Measurements from ENCODE around the gene DBNDD2.
A peak's percentile ranks its signal among the peaks of the same experiment; 100 is the strongest.

Gene DBNDD2

DNA sequence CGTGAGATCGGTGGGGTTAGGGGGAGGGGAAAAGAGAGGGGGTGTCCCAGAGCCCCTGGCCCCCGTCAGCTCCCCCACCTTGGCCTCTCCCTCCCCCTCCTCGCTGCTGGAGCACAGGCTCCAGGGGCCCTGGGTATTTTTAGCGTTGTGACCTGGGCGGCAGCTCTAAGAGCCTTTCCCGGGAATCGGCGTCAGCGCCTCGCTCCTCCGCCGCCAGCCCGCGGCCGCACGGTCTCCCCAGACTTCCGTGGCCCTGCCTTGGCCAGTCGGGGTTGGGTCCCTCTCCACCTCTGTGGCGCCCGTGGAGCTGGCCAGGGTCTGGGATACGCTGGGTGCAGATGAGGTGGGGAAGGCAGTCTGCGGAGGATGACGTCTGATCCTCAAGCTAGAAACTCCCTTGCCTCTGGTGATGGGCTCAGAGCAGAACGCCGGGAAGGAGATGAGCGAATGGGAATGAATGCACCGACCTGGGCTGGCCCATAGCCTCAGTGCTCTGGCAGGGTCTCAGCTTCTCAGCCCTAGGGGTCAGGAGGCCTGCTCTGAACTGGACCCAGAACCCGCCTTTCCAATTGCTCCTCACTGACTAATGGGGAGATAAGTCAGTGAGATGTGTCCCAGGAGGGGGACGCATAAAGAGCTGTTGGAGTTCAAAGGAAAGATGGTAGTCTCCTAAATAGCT lies 883 bp upstream of the DBNDD2 start:
- Histone ChIP-seq H3K9me3 (ENCODE audit: low read length) (no peaks in the 10 kb centered on the region), H3K4me3 (ENCODE audit: low read depth in 1 of 2, low read length in 2 of 2) (peak overlapping the region; percentile 72 to 82), H3K4me1 (ENCODE audit: insufficient read depth, low read length) (peaks cover 15% of the 10 kb centered on the region), H3K27ac (ENCODE audit: low read depth, low read length) (peak overlapping the region; percentile 94), H3K27me3 (ENCODE audit: control insufficient read depth in 1 of 2, insufficient read depth in 2 of 2, low read length in 2 of 2) (no peaks in the 10 kb centered on the region), H3K9ac (ENCODE audit: low read length) (peak overlapping the region; percentile 55), H3K36me3 (ENCODE audit: insufficient read depth, low read length) (peaks cover 35% of the 10 kb centered on the region)

DNA sequence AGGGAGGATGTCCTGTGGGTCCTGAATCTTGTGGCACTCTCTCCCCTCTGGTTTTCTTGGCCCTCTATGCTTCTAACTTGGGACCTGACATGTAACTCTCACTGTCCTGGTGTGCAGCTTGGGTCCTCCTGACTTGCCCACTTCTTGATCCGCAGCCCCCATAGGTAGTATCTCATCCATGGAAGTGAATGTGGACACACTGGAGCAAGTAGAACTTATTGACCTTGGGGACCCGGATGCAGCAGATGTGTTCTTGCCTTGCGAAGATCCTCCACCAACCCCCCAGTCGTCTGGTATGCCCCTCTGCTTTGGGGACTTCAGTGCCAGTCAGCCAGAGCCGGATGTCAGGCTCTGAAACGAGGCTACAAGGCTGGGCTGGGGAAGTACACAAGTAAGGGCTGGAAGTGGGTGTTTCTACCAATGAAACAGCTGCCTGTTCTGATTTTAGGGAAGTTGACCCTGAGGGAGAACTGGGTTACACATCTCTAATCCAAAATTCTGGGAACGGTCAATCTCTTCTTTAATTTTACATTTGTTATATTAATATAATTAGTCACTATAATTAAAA lies 641 bp downstream of the DBNDD2 start:
- Histone ChIP-seq H3K27ac (ENCODE audit: low read depth, low read length) (peak overlapping the region; percentile 94), H3K9me3 (ENCODE audit: low read length) (no peaks in the 10 kb centered on the region), H3K36me3 (ENCODE audit: insufficient read depth, low read length) (peaks cover 40% of the 10 kb centered on the region), H3K27me3 (ENCODE audit: control insufficient read depth in 1 of 2, insufficient read depth in 2 of 2, low read length in 2 of 2) (no peaks in the 10 kb centered on the region), H3K9ac (ENCODE audit: low read length) (no peak overlapping the region), H3K4me1 (ENCODE audit: insufficient read depth, low read length) (peaks cover 15% of the 10 kb centered on the region), H3K4me3 (ENCODE audit: low read depth in 1 of 2, low read length in 2 of 2) (peak overlapping the region in 1 of 2 donors; percentile 72)

DNA sequence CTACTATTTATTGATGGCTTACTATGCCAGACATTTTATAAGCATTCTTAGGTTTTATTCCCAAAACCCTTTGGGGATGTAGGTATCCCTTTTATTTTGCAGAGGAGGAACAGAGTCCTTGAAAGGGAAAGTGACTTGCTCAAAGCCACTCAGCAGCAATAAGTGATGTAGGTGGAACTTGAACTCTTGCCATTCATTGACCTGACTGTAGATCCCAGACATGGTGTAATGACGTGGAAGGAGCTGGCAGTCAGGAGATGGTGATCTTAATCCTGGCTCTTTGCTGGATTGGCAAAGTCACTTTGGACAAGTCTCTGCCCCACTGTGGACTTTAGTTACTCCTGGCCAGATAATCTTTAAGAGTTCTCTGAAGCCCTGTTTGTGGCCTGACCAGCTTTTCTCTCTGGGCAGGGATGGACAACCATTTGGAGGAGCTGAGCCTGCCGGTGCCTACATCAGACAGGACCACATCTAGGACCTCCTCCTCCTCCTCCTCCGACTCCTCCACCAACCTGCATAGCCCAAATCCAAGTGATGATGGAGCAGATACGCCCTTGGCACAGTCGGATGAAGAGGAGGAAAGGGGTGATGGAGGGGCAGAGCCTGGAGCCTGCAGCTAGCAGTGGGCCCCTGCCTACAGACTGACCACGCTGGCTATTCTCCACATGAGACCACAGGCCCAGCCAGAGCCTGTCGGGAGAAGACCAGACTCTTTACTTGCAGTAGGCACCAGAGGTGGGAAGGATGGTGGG lies 1.6 kb downstream of the DBNDD2 start:
- no peaks in the 10 kb centered on the region for H3K27me3 ChIP-seq (ENCODE audit: control insufficient read depth in 1 of 2, insufficient read depth in 2 of 2, low read length in 2 of 2)
- H3K36me3 ChIP-seq (ENCODE audit: insufficient read depth, low read length) = peaks cover 40% of the 10 kb centered on the region
- H3K4me1 ChIP-seq (ENCODE audit: insufficient read depth, low read length) = peaks cover 15% of the 10 kb centered on the region
- H3K9me3 ChIP-seq (ENCODE audit: low read length) = no peaks in the 10 kb centered on the region
- no peak overlapping the region for H3K9ac ChIP-seq (ENCODE audit: low read length)
- no peak overlapping the region for H3K4me3 ChIP-seq (ENCODE audit: low read depth in 1 of 2, low read length in 2 of 2)
- H3K27ac ChIP-seq (ENCODE audit: low read depth, low read length) = no peak overlapping the region

DNA sequence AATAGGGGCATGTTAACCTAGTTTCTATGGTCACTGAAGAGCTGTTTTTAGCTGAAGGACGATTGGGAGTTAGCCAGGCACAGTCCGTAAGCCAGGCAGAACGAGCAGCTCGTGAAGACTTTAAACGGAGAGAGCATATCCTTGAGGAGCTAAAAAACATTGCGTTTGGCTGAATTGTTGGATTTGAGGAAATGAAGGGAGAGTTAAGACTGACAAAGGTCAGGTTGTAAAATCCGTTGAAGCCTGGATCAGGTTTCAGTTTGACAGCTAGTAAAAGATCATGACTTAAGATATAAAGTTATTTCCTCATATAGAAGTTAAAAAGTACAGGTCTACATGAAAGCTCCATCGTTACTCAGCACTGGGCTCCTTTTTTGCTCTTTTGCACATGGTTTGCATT lies 2.8 kb downstream of the DBNDD2 start:
- no peak overlapping the region for H3K27ac ChIP-seq (ENCODE audit: low read depth, low read length)
- H3K27me3 ChIP-seq (ENCODE audit: control insufficient read depth in 1 of 2, insufficient read depth in 2 of 2, low read length in 2 of 2) = no peaks in the 10 kb centered on the region
- H3K9me3 ChIP-seq (ENCODE audit: low read length) = no peaks in the 10 kb centered on the region
- H3K4me3 ChIP-seq (ENCODE audit: low read depth in 1 of 2, low read length in 2 of 2) = no peak overlapping the region
- no peak overlapping the region for H3K9ac ChIP-seq (ENCODE audit: low read length)
- H3K4me1 ChIP-seq (ENCODE audit: insufficient read depth, low read length) = peaks cover 21% of the 10 kb centered on the region
- H3K36me3 ChIP-seq (ENCODE audit: insufficient read depth, low read length) = peaks cover 40% of the 10 kb centered on the region

DNA sequence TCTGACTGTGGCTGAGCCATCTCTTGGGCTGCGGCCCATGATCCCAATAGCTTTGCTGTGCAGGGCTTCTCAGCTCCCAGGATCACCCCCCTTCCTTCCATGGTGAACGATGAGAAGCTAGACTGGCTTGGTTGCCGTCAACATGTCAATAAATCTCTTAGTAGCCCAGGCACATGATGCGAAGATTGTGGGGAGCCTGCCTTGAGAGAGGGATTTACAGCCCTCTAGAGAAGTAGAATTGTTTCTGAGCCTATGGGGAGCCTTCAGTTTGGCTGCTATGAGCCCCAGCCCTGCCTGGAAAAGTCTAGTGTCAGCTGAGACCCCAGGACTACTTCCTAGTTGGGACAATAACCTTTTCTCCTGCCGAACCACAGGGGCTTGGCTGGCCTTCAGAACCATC lies 4.6 kb downstream of the DBNDD2 start:
- Histone ChIP-seq H3K27ac (ENCODE audit: low read depth, low read length) (no peak overlapping the region), H3K4me1 (ENCODE audit: insufficient read depth, low read length) (peaks cover 32% of the 10 kb centered on the region), H3K36me3 (ENCODE audit: insufficient read depth, low read length) (peaks cover 40% of the 10 kb centered on the region), H3K4me3 (ENCODE audit: low read depth in 1 of 2, low read length in 2 of 2) (no peak overlapping the region), H3K9ac (ENCODE audit: low read length) (no peak overlapping the region), H3K9me3 (ENCODE audit: low read length) (no peaks in the 10 kb centered on the region), H3K27me3 (ENCODE audit: control insufficient read depth in 1 of 2, insufficient read depth in 2 of 2, low read length in 2 of 2) (no peaks in the 10 kb centered on the region)

DNA sequence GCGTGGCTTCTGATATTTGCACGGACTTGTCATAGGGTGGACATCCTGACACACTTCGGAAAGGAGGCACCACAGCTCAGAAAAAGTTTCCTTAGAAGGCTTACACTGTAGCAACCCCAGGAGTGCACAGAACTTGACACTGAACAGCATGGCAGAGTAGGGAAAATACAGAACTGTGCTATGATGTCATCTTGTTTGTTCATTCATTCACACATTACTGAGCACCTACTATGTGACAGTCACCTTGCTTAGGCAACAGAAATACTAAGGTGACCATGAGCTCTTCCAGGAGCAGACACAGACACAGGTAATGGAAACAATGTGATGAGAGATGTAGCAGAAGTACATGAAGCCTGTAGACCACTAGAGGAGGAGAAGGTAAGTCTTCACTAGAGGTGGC lies 5.4 kb downstream of the DBNDD2 start:
- no peak overlapping the region for H3K9ac ChIP-seq (ENCODE audit: low read length)
- H3K27ac ChIP-seq (ENCODE audit: low read depth, low read length) = no peak overlapping the region
- H3K27me3 ChIP-seq (ENCODE audit: control insufficient read depth in 1 of 2, insufficient read depth in 2 of 2, low read length in 2 of 2) = no peaks in the 10 kb centered on the region
- peaks cover 30% of the 10 kb centered on the region for H3K4me1 ChIP-seq (ENCODE audit: insufficient read depth, low read length)
- H3K36me3 ChIP-seq (ENCODE audit: insufficient read depth, low read length) = peaks cover 44% of the 10 kb centered on the region
- no peak overlapping the region for H3K4me3 ChIP-seq (ENCODE audit: low read depth in 1 of 2, low read length in 2 of 2)
- no peaks in the 10 kb centered on the region for H3K9me3 ChIP-seq (ENCODE audit: low read length)

DNA sequence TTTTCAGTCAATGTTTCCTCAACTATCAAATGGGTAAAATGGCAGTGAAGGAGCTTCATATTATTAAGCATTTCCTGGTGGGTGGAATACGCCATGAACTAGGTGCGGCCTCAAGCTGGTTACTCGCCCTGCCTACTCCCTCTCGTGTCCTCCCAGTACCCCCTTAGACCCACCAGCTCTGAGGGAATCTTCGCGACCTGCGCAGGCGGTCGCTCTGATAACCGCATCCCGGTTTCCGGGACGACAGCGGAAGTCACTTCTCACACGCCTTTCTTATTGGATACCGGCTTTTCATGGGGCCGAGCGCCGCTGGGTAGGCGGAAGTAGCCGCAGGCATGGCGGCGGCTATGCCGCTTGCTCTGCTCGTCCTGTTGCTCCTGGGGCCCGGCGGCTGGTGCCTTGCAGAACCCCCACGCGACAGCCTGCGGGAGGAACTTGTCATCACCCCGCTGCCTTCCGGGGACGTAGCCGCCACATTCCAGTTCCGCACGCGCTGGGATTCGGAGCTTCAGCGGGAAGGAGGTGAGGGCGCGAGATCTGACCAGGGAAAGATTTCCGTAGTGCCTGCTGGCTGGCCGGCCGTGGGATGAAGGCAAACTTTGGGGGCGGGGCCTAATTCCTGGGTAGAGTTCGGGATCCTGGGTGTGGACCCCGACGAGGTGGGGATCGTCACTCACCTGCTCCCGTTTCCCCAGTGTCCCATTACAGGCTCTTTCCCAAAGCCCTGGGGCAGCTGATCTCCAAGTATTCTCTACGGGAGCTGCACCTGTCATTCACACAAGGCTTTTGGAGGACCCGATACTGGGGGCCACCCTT lies 7.9 kb downstream of the DBNDD2 start, which contains the start of gene PIGT:
Gene PIGT, plus strand, starts transcription at position 320 of the 816 bp plus-strand sequence. Its CDS starts 16 bp downstream, at position 336.
- peak within 1 kb of the TSS; percentile 80 for H3K27ac ChIP-seq (ENCODE audit: low read depth, low read length)
- peak within 1 kb of the TSS; percentile 55 for H3K9ac ChIP-seq (ENCODE audit: low read length)
- no peaks in the 10 kb centered on the region for H3K27me3 ChIP-seq (ENCODE audit: control insufficient read depth in 1 of 2, insufficient read depth in 2 of 2, low read length in 2 of 2)
- peaks cover 41% of the 10 kb centered on the region for H3K36me3 ChIP-seq (ENCODE audit: insufficient read depth, low read length)
- peaks cover 31% of the 10 kb centered on the region for H3K4me1 ChIP-seq (ENCODE audit: insufficient read depth, low read length)
- H3K4me3 ChIP-seq (ENCODE audit: low read depth in 1 of 2, low read length in 2 of 2) = peak within 1 kb of the TSS; percentile 82 to 92
- H3K9me3 ChIP-seq (ENCODE audit: low read length) = no peaks in the 10 kb centered on the region

DNA sequence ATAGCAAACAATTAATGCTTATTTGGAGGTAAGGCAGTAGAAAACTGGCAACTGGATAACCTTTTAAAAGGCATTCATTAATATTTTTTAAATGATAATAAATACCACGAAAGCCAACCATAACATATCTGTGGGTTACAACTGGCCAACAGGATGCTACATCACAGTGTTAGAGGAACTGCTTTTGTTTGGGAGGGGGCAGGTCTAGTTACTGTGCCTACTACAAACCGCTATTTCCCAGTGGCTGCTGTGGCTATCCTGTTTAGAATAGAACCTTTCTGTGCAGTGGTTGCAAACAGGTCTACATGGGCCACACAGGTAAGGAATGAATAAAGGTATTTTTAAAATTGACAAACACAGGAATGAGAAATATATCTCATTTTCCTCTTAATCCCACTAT lies 8.8 kb downstream of the DBNDD2 start:
- Histone ChIP-seq H3K9ac (ENCODE audit: low read length) (no peak overlapping the region), H3K4me1 (ENCODE audit: insufficient read depth, low read length) (peaks cover 31% of the 10 kb centered on the region), H3K4me3 (ENCODE audit: low read depth in 1 of 2, low read length in 2 of 2) (peak overlapping the region in 1 of 2 donors; percentile 82), H3K27ac (ENCODE audit: low read depth, low read length) (no peak overlapping the region), H3K9me3 (ENCODE audit: low read length) (no peaks in the 10 kb centered on the region), H3K36me3 (ENCODE audit: insufficient read depth, low read length) (peaks cover 38% of the 10 kb centered on the region), H3K27me3 (ENCODE audit: control insufficient read depth in 1 of 2, insufficient read depth in 2 of 2, low read length in 2 of 2) (no peaks in the 10 kb centered on the region)

DNA sequence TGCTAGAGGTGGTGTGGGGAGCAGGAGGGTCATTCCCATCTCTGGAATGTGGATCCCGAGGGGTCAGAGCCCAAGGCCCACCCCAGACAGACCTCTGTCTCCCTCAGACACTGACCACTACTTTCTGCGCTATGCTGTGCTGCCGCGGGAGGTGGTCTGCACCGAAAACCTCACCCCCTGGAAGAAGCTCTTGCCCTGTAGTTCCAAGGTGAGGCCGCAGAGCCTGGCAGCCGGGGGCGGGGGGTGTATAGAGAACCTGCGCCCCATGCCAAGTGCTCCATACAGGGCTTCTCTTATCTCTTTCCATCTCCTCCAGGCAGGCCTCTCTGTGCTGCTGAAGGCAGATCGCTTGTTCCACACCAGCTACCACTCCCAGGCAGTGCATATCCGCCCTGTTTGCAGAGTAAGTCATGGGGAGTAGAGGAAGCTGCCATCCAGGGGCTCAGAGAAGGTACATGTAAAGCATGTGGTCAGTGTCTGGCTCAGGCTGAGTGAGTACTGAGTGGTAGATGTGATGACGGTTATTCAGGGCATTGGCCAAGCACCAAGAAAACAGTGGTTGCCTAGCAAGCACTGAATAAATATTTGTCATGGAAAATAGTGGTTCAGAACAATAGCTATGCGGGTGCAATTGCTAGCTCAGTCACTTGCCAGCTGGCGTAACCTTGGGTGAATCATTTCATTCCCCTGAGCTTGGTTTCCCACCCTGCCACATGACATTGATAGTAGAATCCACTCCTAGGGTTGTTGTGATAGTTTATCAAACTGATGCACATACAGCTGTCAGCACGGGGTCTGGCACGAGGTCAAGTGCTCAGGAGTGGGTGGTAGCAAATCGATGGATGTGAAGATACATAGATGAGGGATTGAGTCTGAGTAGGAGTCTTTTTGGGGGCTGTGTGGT lies 11.4 kb downstream of the DBNDD2 start:
- Histone ChIP-seq H3K27ac (ENCODE audit: low read depth, low read length) (no peak overlapping the region), H3K36me3 (ENCODE audit: insufficient read depth, low read length) (peaks cover 47% of the 10 kb centered on the region), H3K4me1 (ENCODE audit: insufficient read depth, low read length) (peaks cover 31% of the 10 kb centered on the region), H3K4me3 (ENCODE audit: low read depth in 1 of 2, low read length in 2 of 2) (no peak overlapping the region), H3K9me3 (ENCODE audit: low read length) (no peaks in the 10 kb centered on the region), H3K9ac (ENCODE audit: low read length) (no peak overlapping the region), H3K27me3 (ENCODE audit: control insufficient read depth in 1 of 2, insufficient read depth in 2 of 2, low read length in 2 of 2) (no peaks in the 10 kb centered on the region)

DNA sequence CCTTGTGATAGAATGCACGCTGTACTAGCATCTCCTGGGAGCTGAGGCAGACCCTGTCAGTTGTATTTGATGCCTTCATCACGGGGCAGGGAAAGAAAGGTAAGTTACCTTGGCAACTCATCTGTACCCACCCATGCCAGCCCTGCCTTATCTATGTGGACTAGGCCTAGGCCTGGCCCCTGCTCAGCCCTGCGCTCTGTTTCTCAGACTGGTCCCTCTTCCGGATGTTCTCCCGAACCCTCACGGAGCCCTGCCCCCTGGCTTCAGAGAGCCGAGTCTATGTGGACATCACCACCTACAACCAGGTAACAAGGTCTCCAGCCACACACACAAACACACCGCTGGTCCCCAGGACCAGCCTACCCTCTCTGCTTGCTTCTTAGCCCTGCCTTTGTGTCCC lies 12.0 kb downstream of the DBNDD2 start:
- no peaks in the 10 kb centered on the region for H3K9me3 ChIP-seq (ENCODE audit: low read length)
- no peaks in the 10 kb centered on the region for H3K27me3 ChIP-seq (ENCODE audit: control insufficient read depth in 1 of 2, insufficient read depth in 2 of 2, low read length in 2 of 2)
- peaks cover 31% of the 10 kb centered on the region for H3K4me1 ChIP-seq (ENCODE audit: insufficient read depth, low read length)
- H3K27ac ChIP-seq (ENCODE audit: low read depth, low read length) = no peak overlapping the region
- no peak overlapping the region for H3K4me3 ChIP-seq (ENCODE audit: low read depth in 1 of 2, low read length in 2 of 2)
- no peak overlapping the region for H3K9ac ChIP-seq (ENCODE audit: low read length)
- H3K36me3 ChIP-seq (ENCODE audit: insufficient read depth, low read length) = peaks cover 50% of the 10 kb centered on the region

Measured in muscle layer of colon (tissue), 2 donors.